IgD-negative memory B cell (primary cell): Measurements from ENCODE around the gene CHST7. TPM values are rescaled to one million over a fixed set of nuclear protein-coding genes. Genes with fewer than 3 reads are reported as not detected.

Source experiments
- H3K27ac Mint-ChIP-seq, 3 donors: one replicate each; pipeline ENCODE4 v1.8.0; 2020 to 2022; ENCODE audit warnings: mild to moderate bottlenecking in 3 of 3, mixed read lengths in 3 of 3, moderate library complexity in 1 of 3
- H3K27me3 Mint-ChIP-seq: one replicate; pipeline ENCODE4 v1.8.0; 2021; ENCODE audit warnings: mixed read lengths
- H3K36me3 Mint-ChIP-seq: one replicate; pipeline ENCODE4 v1.8.0; 2020; ENCODE audit warnings: mild to moderate bottlenecking, mixed read lengths
- H3K4me1 Mint-ChIP-seq, 3 donors: one replicate each; pipeline ENCODE4 v1.8.0; 2020 to 2022; ENCODE audit warnings: mixed read lengths in 3 of 3, mild to moderate bottlenecking in 1 of 3
- H3K4me3 Mint-ChIP-seq, 4 donors: one replicate each; pipeline ENCODE4 v1.8.0; 2020 to 2022; ENCODE audit warnings: mild to moderate bottlenecking in 4 of 4, mixed read lengths in 4 of 4, moderate library complexity in 3 of 4
- H3K9me3 Mint-ChIP-seq, 3 donors: one replicate each; pipeline ENCODE4 v1.8.0; 2020 to 2021; ENCODE audit warnings: mixed read lengths in 3 of 3, mild to moderate bottlenecking in 1 of 3
- polyA plus RNA-seq: library from polyadenylated mRNA; unstranded; fragments of 300-500 nt; fragmentation: Illumina TruSeq; gene quantifications from one replicate; pipeline ENCODE4 v1.2.3, GENCODE V29; 2021

CHST7 gene
- polyA plus RNA-seq, 1 donor from 2014 or later = 4.0 TPM

DNA sequence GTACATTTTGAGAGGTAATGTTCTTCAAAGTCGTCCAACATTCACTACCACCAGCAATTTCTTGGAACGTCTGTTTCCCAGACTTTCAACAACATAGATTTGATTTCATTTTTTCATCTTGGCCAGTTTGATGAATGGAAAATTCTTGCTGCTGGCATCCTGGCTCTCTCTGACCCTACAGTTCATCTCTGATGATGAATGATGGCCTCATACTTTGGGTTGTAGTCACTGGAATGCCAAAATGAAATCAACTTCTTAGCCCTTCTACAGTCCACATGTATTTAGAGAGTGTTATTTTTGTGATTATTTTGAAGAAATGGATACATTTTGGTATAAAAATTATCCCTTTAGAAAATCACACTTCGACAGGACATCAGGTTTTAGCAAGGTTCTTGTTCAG is 8.8 kb downstream of the CHST7 start:
- H3K4me3 Mint-ChIP-seq = no peak overlapping the region

DNA sequence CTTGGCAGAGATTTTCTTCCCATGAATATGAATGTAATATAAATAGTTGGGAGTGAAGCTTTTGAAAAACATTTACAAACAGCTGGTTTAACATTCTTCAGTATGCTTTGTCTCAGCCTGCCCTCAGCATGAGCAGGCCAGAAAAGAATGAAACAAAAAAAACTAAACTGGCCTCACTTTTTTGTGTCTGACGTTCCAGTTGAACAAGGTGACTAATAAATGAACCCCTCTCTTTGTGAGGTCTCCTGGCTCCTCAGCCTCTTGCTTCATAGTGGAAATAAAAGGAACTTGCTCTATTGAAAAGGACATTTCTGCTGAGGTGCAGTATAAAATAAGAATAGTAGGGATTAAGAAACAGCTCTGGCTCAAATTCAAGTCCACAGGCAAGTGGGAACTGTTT is 9.4 kb downstream of the CHST7 start:
- no peaks in the 10 kb centered on the region for H3K27me3 Mint-ChIP-seq
- H3K36me3 Mint-ChIP-seq = no peaks in the 10 kb centered on the region
- peaks cover 0 to 9% (median 8%) of the 10 kb centered on the region in 3 donors for H3K4me1 Mint-ChIP-seq
- no peaks in the 10 kb centered on the region for H3K9me3 Mint-ChIP-seq
- H3K27ac Mint-ChIP-seq = no peak overlapping the region
- no peak overlapping the region for H3K4me3 Mint-ChIP-seq

More for the DNA sequence above, 8.8 kb downstream of the CHST7 start:
- Mint-ChIP-seq H3K9me3 (no peaks in the 10 kb centered on the region), H3K27ac (no peak overlapping the region), H3K27me3 (no peaks in the 10 kb centered on the region), H3K4me1 (peaks cover 0 to 4% (median 3%) of the 10 kb centered on the region in 3 donors), H3K36me3 (no peaks in the 10 kb centered on the region)

- Mint-ChIP-seq H3K27me3 (no peaks in the 10 kb centered on the region), H3K4me1 (peaks cover 2 to 12% (median 10%) of the 10 kb centered on the region in 3 donors), H3K36me3 (no peaks in the 10 kb centered on the region), H3K9me3 (no peaks in the 10 kb centered on the region), H3K4me3 (no peak overlapping the region), H3K27ac (no peak overlapping the region)
Measured at GRCh38 chrX:46584736-46585135, 11.2 kb downstream of the CHST7 start.

DNA sequence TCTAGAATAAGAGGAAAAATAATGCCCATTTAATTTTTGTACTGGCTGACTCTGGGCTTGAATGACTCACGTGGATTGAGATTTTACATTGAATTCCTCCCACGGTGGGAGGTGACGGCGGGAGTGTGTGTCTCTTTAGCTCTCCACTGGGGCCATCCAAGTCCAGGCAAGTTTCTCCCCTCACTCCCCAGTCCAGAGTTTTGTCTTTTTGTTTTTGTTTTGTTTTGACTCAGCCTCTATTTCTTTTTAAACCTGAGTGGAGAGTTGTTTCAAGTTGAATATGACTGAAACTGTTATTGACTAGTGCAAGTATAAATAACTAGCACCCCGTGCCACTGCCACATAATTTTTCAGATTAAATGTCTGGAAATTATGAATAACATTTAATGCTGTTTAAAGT is 13.6 kb downstream of the CHST7 start:
- Mint-ChIP-seq H3K36me3 (no peaks in the 10 kb centered on the region), H3K4me1 (peaks cover 2 to 12% (median 10%) of the 10 kb centered on the region in 3 donors), H3K4me3 (peak overlapping the region in 1 of 4 donors; percentile 77), H3K27ac (no peak overlapping the region), H3K9me3 (no peaks in the 10 kb centered on the region), H3K27me3 (no peaks in the 10 kb centered on the region)

DNA sequence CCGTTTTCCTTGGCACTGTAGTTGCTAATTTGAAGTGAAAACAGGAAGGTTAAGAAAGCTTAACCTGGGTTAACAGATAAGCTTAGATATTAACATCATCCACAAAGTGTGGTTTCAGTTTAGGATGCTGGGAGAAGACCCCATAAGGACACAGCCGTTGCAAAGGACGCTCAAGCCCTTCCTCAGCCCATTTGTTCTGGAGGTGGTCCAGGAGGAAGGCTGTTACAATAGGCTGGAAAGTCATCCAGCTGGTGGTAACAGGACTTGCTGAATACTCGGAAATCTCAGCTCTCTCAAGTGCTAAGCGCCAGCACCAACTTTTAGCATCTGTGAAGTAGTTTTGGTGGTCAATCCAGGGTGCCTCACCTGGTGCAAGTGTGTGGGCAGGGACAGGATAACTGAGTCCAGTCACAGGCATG is 14.2 kb downstream of the CHST7 start:
- H3K27me3 Mint-ChIP-seq = no peaks in the 10 kb centered on the region
- H3K36me3 Mint-ChIP-seq = no peaks in the 10 kb centered on the region
- peak overlapping the region in 2 of 4 donors; percentile 41 to 73 for H3K4me3 Mint-ChIP-seq
- no peaks in the 10 kb centered on the region for H3K9me3 Mint-ChIP-seq
- H3K4me1 Mint-ChIP-seq = peaks cover 2 to 12% (median 10%) of the 10 kb centered on the region in 3 donors
- H3K27ac Mint-ChIP-seq = no peak overlapping the region

- Mint-ChIP-seq H3K27ac (no peak overlapping the region), H3K36me3 (no peaks in the 10 kb centered on the region), H3K4me1 (peaks cover 2 to 12% (median 10%) of the 10 kb centered on the region in 3 donors), H3K4me3 (peak overlapping the region in 2 of 4 donors; percentile 17 to 41), H3K27me3 (no peaks in the 10 kb centered on the region), H3K9me3 (no peaks in the 10 kb centered on the region)
Measured at GRCh38 chrX:46588263-46588662, 14.7 kb downstream of the CHST7 start.

GRCh38 chrX:46589977-46590723 is 16.6 kb downstream of the CHST7 start:
- H3K9me3 Mint-ChIP-seq = no peaks in the 10 kb centered on the region
- no peak overlapping the region for H3K27ac Mint-ChIP-seq
- peaks cover 2 to 12% (median 7%) of the 10 kb centered on the region in 3 donors for H3K4me1 Mint-ChIP-seq
- H3K36me3 Mint-ChIP-seq = no peaks in the 10 kb centered on the region
- peaks cover 2% of the 10 kb centered on the region for H3K27me3 Mint-ChIP-seq
- H3K4me3 Mint-ChIP-seq = no peak overlapping the region

DNA sequence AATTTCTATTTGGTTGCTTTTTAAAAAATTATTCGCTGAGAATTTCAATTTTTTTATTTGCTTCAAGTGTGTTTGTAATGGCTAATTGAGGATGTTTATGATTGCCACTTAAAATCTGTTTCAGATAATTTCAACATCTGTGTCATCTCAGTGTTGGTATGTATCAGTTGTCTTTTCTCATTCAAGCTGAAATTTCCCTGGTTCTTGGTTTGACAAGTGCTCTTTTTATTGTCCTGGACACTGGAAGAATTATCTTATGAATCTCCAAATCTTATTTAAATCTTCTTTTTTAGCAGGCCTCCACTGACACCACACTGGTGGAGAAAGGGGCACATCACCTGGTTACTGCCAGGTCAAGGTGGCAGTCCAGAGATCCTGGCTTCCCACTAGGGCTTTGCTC is 21.5 kb downstream of the CHST7 start:
- Mint-ChIP-seq H3K9me3 (no peaks in the 10 kb centered on the region), H3K36me3 (no peaks in the 10 kb centered on the region), H3K27me3 (peaks cover 4% of the 10 kb centered on the region), H3K4me3 (no peak overlapping the region), H3K4me1 (no peaks in the 10 kb centered on the region), H3K27ac (peak overlapping the region in 2 of 3 donors; percentile 19 to 46)

DNA sequence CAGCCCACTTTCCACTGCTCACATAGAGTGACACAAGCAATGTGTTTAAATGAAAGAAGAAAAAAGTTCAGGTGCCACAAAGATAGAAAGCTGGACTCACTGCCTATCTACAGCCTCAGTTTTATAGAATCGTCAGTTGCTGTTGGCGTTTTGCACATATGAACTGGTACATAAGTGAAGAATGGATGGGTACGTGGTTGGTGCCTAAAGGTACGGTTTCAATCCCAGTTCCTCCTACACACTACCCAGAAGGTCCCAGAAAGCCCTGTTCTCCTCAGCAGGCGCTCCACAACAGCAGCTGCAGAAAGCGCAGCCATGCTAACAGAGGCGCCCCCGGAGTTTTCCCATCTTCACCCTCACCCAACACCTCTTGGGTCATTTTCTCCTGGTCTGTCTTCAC is 23.6 kb downstream of the CHST7 start:
- Mint-ChIP-seq H3K36me3 (no peaks in the 10 kb centered on the region), H3K4me3 (no peak overlapping the region), H3K9me3 (no peaks in the 10 kb centered on the region), H3K27me3 (peaks cover 4% of the 10 kb centered on the region), H3K4me1 (no peaks in the 10 kb centered on the region), H3K27ac (no peak overlapping the region)

- Mint-ChIP-seq H3K4me3 (peak overlapping the region in 1 of 4 donors; percentile 39), H3K27me3 (peaks cover 4% of the 10 kb centered on the region), H3K4me1 (no peaks in the 10 kb centered on the region), H3K36me3 (no peaks in the 10 kb centered on the region), H3K9me3 (no peaks in the 10 kb centered on the region), H3K27ac (peak overlapping the region in 2 of 3 donors; percentile 26 to 53)
Measured at GRCh38 chrX:46597771-46598170, 24.2 kb downstream of the CHST7 start.

- no peak overlapping the region for H3K4me3 Mint-ChIP-seq
- no peaks in the 10 kb centered on the region for H3K36me3 Mint-ChIP-seq
- no peaks in the 10 kb centered on the region for H3K9me3 Mint-ChIP-seq
- H3K27me3 Mint-ChIP-seq = peaks cover 4% of the 10 kb centered on the region
- H3K4me1 Mint-ChIP-seq = no peaks in the 10 kb centered on the region
- no peak overlapping the region for H3K27ac Mint-ChIP-seq
Measured at GRCh38 chrX:46599051-46599560, 25.5 kb downstream of the CHST7 start.

GRCh38 chrX:46601283-46601682 is 27.7 kb downstream of the CHST7 start:
- no peak overlapping the region for H3K27ac Mint-ChIP-seq
- no peak overlapping the region for H3K4me3 Mint-ChIP-seq
- no peaks in the 10 kb centered on the region for H3K9me3 Mint-ChIP-seq
- peaks cover under 1% of the 10 kb centered on the region for H3K27me3 Mint-ChIP-seq
- H3K4me1 Mint-ChIP-seq = no peaks in the 10 kb centered on the region
- no peaks in the 10 kb centered on the region for H3K36me3 Mint-ChIP-seq

GRCh38 chrX:46602468-46603102 is 29.0 kb downstream of the CHST7 start:
- no peak overlapping the region for H3K27ac Mint-ChIP-seq
- H3K4me1 Mint-ChIP-seq = no peaks in the 10 kb centered on the region

GRCh38 chrX:46607916-46608315 is 34.4 kb downstream of the CHST7 start:
- Mint-ChIP-seq H3K4me3 (peak overlapping the region in 1 of 4 donors; percentile 49), H3K36me3 (no peaks in the 10 kb centered on the region), H3K9me3 (no peaks in the 10 kb centered on the region), H3K27me3 (no peaks in the 10 kb centered on the region), H3K4me1 (no peaks in the 10 kb centered on the region), H3K27ac (no peak overlapping the region)

More at GRCh38 chrX:46602468-46603102, 29.0 kb downstream of the CHST7 start:
- no peaks in the 10 kb centered on the region for H3K9me3 Mint-ChIP-seq
- H3K27me3 Mint-ChIP-seq = no peaks in the 10 kb centered on the region
- no peaks in the 10 kb centered on the region for H3K36me3 Mint-ChIP-seq
- H3K4me3 Mint-ChIP-seq = no peak overlapping the region

DNA sequence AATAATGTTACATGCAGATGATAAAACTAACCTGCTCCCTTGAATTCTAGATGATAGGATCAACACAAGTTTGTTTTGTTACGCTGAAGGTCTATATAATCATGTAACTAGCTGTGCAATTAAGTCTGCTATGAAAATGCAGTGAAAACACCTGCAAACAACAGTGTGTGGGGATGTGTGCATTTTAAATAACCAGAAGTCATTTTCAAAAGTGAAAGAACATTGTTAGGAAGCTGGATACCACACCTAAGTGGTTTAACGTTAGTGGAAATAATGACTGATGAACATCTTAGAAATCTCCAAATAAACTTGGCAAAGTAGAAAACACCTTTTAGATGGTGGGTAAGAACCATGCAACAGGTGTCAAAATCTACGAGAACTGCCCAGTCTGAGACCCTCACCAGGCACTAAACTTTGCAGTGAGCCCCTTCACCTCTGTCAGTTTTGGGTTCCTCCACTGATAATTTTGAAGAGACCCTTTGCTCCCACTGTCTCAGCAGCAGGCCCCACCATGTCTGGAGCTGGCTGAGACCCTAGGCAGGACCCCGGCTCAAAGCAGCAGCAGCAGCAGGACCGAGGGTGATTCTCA is 36.6 kb downstream of the CHST7 start:
- H3K36me3 Mint-ChIP-seq = peaks cover 2% of the 10 kb centered on the region
- H3K4me3 Mint-ChIP-seq = no peak overlapping the region
- H3K27ac Mint-ChIP-seq = no peak overlapping the region
- no peaks in the 10 kb centered on the region for H3K27me3 Mint-ChIP-seq
- no peaks in the 10 kb centered on the region for H3K9me3 Mint-ChIP-seq
- H3K4me1 Mint-ChIP-seq = no peaks in the 10 kb centered on the region
